GM12864 (cell line): ENCODE data around the gene PRCD.

Experiments used
- DNase-seq: peaks from one replicate; pipeline ENCODE4 v3.0.0-alpha.2; 2011; ENCODE audit warnings: low read depth
- H3K4me3 ChIP-seq: 2 replicates; pipeline ENCODE4 v1.5.1; 2011; ENCODE audit warnings: mild to moderate bottlenecking, low read depth, low read length, control low read depth
- CTCF ChIP-seq: IDR thresholded peaks from 2 replicates; pipeline ENCODE4 v1.5.1; 2011; ENCODE audit warnings: low read depth, mild to moderate bottlenecking, moderate library complexity, low read length, control low read depth, inconsistent platforms; ENCODE audit errors: missing control alignments

Gene PRCD

GRCh38 chr17:76539631-76540271, at the start of gene PRCD:
PRCD (plus strand) TSS chr17:76540044; CDS start chr17:76540142, 98 bp downstream.
- H3K4me3 ChIP-seq = no peak within 1 kb of the TSS
- no peak for DNase-seq
- TF ChIP-seq CTCF = peak; percentile 29

DNA sequence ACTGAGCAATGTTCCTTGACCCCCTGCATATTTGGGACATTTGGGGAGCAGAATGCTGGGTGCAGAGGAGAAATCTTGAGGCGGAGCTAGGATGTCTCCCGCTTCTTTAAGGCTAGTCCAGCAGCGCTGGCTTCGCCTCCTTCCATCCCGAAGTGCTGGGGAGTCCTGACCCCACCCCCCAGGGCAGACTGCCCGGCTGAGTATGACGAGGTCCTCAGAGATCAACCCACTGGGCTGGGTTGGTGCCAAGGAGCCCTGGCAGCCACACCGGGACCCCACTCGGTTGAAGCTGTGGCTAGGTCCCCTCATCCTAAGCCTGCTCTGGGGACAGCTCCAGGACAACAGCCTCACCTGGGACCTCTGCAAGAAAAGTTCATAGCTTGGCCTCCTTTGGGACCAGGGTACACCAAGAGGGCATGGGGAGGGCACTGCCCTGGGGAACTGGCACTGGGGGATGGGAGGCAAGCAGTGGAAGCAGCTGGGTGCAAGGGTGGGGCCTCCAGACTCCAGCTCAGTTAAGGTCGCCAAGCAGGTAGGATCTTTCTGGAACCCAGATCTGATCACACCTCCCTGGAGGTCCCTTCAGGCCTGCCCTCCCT, 49.6 kb upstream of the PRCD start:
- no peak for TF ChIP-seq CTCF
- no peak overlapping the region for H3K4me3 ChIP-seq
- no peak for DNase-seq

GRCh38 chr17:76491271-76492122, 48.3 kb upstream of the PRCD start:
- TF ChIP-seq CTCF = no peak
- no peak for DNase-seq
- H3K4me3 ChIP-seq = no peak overlapping the region

DNA sequence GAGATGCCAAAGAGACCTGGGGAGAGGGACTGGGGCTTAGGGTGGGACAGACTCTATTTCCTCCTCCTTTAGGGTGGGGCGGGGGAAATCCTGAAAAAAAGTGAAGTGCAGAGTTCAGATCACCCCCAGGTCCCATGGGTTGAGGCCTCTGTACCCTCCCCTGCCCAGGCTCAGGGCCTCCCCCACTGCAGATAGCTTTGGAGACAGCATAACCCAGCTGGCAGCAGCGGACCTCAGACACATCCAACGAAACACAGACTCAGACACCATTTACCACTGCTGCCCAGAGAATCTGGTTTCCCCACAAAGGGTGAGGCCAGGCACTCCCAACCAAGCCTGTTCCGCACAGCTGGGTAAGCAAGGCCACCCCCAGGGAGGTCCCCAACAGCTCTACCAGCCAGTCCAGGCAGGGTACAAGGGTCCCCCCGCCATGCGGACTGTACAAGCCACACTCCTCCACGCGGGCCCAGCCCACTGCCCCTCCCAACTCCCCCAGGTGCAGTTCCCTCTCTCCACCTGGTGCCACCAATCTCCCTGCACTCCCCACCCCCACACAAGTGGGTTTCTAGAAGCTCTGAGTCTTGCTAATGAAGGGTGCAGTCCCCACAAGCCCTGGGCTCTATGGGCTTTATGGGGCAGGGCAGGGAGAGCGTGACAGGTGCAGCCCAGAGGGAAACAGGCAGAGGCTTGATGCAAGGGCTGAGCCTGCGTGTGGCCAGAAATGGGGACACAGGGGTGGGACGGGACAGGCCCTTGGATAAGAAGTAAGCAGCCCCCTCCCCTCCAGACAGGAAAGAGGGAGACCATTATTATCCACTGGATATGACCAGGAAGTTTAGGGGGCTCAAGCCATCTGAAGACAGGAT, 47.5 kb upstream of the PRCD start:
- peak; percentile 48 for DNase-seq
- peak overlapping the region; percentile 10 for H3K4me3 ChIP-seq
- no peak for TF ChIP-seq CTCF

GRCh38 chr17:76492989-76493501, 46.8 kb upstream of the PRCD start:
- TF ChIP-seq CTCF = no peak
- peak; percentile 57 for DNase-seq
- H3K4me3 ChIP-seq = peak overlapping the region; percentile 1; the same call in 1 of the 2 replicates

DNA sequence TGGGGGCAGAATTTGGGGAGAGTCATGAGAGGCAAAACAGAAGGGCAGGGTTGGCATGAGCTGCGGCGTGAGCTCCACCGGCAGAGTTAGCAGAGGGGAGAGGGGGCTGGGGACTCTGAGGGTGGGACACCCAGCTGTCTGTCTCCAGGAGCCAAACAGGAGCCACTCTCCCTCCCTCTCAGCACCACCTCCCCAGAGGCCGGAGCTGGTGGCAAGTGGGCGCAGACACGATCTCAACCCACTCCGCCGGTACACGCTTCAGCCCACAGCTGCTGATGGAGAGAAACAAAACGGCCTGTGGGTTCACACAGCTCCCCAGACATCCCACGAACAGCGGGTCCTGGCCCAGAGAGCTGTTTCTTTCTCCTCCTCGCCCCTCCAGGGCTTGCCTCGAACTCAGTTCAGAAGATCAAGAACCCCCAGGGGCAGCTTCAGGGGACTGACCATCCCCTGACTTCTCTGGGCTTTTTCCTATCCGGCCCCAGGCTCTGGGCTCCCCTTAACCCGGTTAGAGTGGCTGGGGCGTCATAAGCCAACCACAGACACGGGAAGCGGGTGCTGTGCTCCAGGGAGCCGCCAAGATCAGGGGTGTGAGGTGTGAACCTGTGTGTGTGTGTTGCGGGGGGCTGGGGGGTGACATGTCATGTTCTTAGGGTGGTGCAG, 46.2 kb upstream of the PRCD start:
- no peak for DNase-seq
- peak overlapping the region; percentile 1; the same call in 1 of the 2 replicates for H3K4me3 ChIP-seq
- no peak for TF ChIP-seq CTCF
